A673 (cell line): ENCODE data around the gene RNPEPL1.

Experiments used
- EZH2 ChIP-seq: fragments of 200-600 bp; sonication (generic); IDR thresholded peaks from 2 replicates; pipeline ENCODE4 v1.6.1; 2017; ENCODE audit warnings: borderline replicate concordance, low read depth, mild to moderate bottlenecking, mixed read lengths, antibody characterized with exemption, low read length; ENCODE audit not compliant: poor library complexity, severe bottlenecking
- TF ChIP-seq, protein P1 (sequence below): fragments of 300-800, 200-600 bp; sonication (generic); conservative IDR thresholded peaks from 2 replicates; pipeline ENCODE4 v1.5.1; 2017; ENCODE audit warnings: low read depth, mild to moderate bottlenecking, antibody characterized with exemption, low read length, moderate library complexity, mixed read lengths

DNA sequence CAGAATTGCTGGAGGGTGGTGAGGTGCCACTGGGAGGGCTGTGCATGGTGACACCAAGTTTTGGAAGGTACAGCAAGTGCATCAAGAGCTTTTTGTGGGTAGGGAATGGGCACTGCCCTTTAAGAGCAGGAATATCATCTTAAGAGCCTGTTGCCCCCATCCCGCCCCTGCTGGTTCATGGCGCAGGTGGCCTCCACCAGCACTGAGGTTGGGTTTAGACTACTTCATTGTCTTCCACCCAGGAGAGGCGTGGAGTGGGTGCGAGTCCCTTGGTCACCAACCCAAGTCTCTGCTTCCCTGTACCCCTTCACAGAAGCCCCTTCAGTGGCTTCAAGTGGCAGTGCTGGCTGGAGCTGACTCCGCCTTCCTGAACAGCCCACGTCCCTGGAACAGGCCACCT is 7.8 kb downstream of the RNPEPL1 start:
- TF ChIP-seq, protein P1, sequence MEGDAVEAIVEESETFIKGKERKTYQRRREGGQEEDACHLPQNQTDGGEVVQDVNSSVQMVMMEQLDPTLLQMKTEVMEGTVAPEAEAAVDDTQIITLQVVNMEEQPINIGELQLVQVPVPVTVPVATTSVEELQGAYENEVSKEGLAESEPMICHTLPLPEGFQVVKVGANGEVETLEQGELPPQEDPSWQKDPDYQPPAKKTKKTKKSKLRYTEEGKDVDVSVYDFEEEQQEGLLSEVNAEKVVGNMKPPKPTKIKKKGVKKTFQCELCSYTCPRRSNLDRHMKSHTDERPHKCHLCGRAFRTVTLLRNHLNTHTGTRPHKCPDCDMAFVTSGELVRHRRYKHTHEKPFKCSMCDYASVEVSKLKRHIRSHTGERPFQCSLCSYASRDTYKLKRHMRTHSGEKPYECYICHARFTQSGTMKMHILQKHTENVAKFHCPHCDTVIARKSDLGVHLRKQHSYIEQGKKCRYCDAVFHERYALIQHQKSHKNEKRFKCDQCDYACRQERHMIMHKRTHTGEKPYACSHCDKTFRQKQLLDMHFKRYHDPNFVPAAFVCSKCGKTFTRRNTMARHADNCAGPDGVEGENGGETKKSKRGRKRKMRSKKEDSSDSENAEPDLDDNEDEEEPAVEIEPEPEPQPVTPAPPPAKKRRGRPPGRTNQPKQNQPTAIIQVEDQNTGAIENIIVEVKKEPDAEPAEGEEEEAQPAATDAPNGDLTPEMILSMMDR: no peak
- TF ChIP-seq EZH2: no peak
